ENCODE data around the gene CACNG6. TPM values are rescaled to one million over a fixed set of nuclear protein-coding genes. Genes with fewer than 3 reads are reported as not detected.

Gene CACNG6
- total and polyA plus RNA-seq, 7 experiments from 2014 or later, result 0.42 to 1.9 TPM; not detected in 5

DNA sequence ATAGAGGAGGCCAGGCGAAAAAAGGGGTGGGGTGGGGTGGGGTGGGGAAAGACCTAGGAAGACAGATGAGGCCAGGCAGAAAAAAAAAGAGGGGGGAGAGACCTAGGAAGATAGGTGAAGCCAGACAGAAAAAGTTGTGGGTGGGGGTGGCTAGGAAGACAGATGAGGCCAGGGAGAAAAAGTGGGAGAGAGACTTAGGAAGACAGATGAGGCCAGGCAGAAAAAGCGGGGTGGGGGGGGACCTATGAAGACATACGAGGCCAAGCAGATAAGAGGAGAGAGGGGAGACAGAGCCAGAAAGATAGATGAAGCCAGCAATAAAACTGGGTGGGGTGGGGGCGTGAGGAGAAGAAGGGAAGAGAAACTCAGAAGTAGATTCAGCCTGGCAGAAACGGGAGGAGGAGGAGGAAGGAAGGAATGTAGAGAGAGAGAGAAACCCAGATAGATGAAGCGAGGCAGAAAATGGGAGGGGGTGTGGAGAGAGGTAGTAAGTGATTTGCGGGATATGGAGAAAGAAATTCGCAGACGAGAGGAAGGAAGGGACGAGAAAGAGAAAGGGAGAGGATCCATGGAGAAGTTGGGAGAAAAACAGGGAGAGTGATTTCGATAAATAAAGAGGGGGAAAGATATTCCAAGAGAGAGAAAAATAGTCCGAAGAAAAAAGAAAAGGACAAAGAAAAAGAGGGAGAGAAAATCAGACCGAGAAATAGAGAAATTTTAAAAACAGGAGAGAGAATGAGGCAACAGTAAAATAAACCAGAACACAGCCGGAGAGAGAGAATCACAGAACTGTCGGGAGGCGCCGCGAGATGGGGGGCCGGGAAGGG lies 12.2 kb upstream of the CACNG6 start:
- H3K27ac Mint-ChIP-seq, result peak overlapping the region in 1 of 9 donors; percentile 16
- intact Hi-C loops (cut with micrococcal nuclease), result loop anchor here (5.0 to 10.0 kb wide), 4 partner anchors 72 to 138 kb away; partner anchors contain the start of genes CACNG7 (in 2 of the 2), MYADM (in 1 of the 2), PRPF31 (in 1 of the 2) and TFPT (in 1 of the 2)

GRCh38 chr19:53980539-53981375 lies 10.7 kb upstream of the CACNG6 start:
- Histone ChIP-seq H3K27me3 (ENCODE audit: control insufficient read depth in 2 of 2, insufficient read depth in 2 of 2, low read length in 2 of 2) (peaks cover 6 to 22% of the 10 kb centered on the region in 2 donors), H3K4me3 (ENCODE audit: low read length) (no peak overlapping the region), H3K9me3 (ENCODE audit: control insufficient read depth in 2 of 3, low read length in 3 of 3) (peaks cover 0 to 4% (median 0%) of the 10 kb centered on the region in 3 experiments), H3K27ac (ENCODE audit: low read depth, low read length) (no peak overlapping the region), H3K36me3 (ENCODE audit: control insufficient read depth in 2 of 3, insufficient read depth in 3 of 3, low read length in 3 of 3) (no peaks in the 10 kb centered on the region), H3K4me1 (ENCODE audit: control insufficient read depth in 2 of 2, insufficient read depth in 2 of 2, low read length in 2 of 2) (peaks cover 0 to 5% of the 10 kb centered on the region in 2 donors)
- H3K4me3 Mint-ChIP-seq, result peak overlapping the region; percentile 39 to 82 (median 66)
- no peak for DNase-seq
- CTCF ChIA-PET, result interaction anchor here (0.6 kb wide), 1 partner anchor 33 kb away, joined by 4 read pairs; no protein-coding TSS in a partner anchor
- intact Hi-C loops (cut with micrococcal nuclease), result no loop called here
- peaks cover 14 to 41% (median 30%) of the 10 kb centered on the region in 7 donors for H3K4me1 Mint-ChIP-seq
- POLR2A ChIA-PET, result no interaction called here
- ATAC-seq, result no peak
- peaks cover 48 to 56% (median 50%) of the 10 kb centered on the region in 5 donors for H3K27me3 Mint-ChIP-seq
- H3K9me3 Mint-ChIP-seq, result peaks cover 0 to 25% (median 9%) of the 10 kb centered on the region in 11 donors
- peak overlapping the region in 2 of 9 donors; percentile 52 to 55 for H3K27ac Mint-ChIP-seq
- H3K36me3 Mint-ChIP-seq, result peaks cover 3 to 15% (median 11%) of the 10 kb centered on the region in 5 donors

More for the DNA sequence above, 12.2 kb upstream of the CACNG6 start:
- H3K36me3 Mint-ChIP-seq, result peaks cover 3 to 15% (median 11%) of the 10 kb centered on the region in 5 donors
- ATAC-seq, result no peak
- peaks cover 0 to 25% (median 9%) of the 10 kb centered on the region in 11 donors for H3K9me3 Mint-ChIP-seq
- Histone ChIP-seq H3K4me3 (ENCODE audit: low read length) (no peak overlapping the region), H3K27me3 (ENCODE audit: control insufficient read depth in 2 of 2, insufficient read depth in 2 of 2, low read length in 2 of 2) (peaks cover 6 to 22% of the 10 kb centered on the region in 2 donors), H3K4me1 (ENCODE audit: control insufficient read depth in 2 of 2, insufficient read depth in 2 of 2, low read length in 2 of 2) (peaks cover 0 to 5% of the 10 kb centered on the region in 2 donors), H3K9me3 (ENCODE audit: control insufficient read depth in 2 of 3, low read length in 3 of 3) (peaks cover 0 to 4% (median 0%) of the 10 kb centered on the region in 3 experiments), H3K36me3 (ENCODE audit: control insufficient read depth in 2 of 3, insufficient read depth in 3 of 3, low read length in 3 of 3) (no peaks in the 10 kb centered on the region), H3K27ac (ENCODE audit: low read depth, low read length) (no peak overlapping the region)
- no peak for DNase-seq
- CTCF ChIA-PET, result interaction anchor here (0.6 kb wide), 1 partner anchor 11 kb away, joined by 6 read pairs; no protein-coding TSS in a partner anchor
- H3K27me3 Mint-ChIP-seq, result peaks cover 48 to 62% (median 55%) of the 10 kb centered on the region in 5 donors
- peak overlapping the region in 9 of 10 donors; percentile 15 to 82 (median 74) for H3K4me3 Mint-ChIP-seq
- POLR2A ChIA-PET, result no interaction called here
- peaks cover 14 to 41% (median 30%) of the 10 kb centered on the region in 7 donors for H3K4me1 Mint-ChIP-seq

GRCh38 chr19:53981376-53981951 lies 10.0 kb upstream of the CACNG6 start:
- Histone ChIP-seq H3K4me1 (ENCODE audit: control insufficient read depth in 2 of 2, insufficient read depth in 2 of 2, low read length in 2 of 2) (peaks cover 0 to 5% of the 10 kb centered on the region in 2 donors), H3K27me3 (ENCODE audit: control insufficient read depth in 2 of 2, insufficient read depth in 2 of 2, low read length in 2 of 2) (peaks cover 6 to 22% of the 10 kb centered on the region in 2 donors), H3K27ac (ENCODE audit: low read depth, low read length) (no peak overlapping the region), H3K9me3 (ENCODE audit: control insufficient read depth in 2 of 3, low read length in 3 of 3) (peaks cover 0 to 4% (median 0%) of the 10 kb centered on the region in 3 experiments), H3K4me3 (ENCODE audit: low read length) (no peak overlapping the region), H3K36me3 (ENCODE audit: control insufficient read depth in 2 of 3, insufficient read depth in 3 of 3, low read length in 3 of 3) (no peaks in the 10 kb centered on the region)
- POLR2A ChIA-PET, result no interaction called here
- CTCF ChIA-PET, result no interaction called here
- Mint-ChIP-seq H3K9me3 (peaks cover 0 to 25% (median 9%) of the 10 kb centered on the region in 11 donors), H3K4me3 (peak overlapping the region in 9 of 10 donors; percentile 27 to 81 (median 61)), H3K36me3 (peaks cover 3 to 15% (median 11%) of the 10 kb centered on the region in 5 donors), H3K27me3 (peaks cover 45 to 49% (median 46%) of the 10 kb centered on the region in 5 donors), H3K27ac (no peak overlapping the region), H3K4me1 (peaks cover 14 to 41% (median 30%) of the 10 kb centered on the region in 7 donors)
- DNase-seq (no peak), ATAC-seq (no peak)
- intact Hi-C loops (cut with micrococcal nuclease), result no loop called here

DNA sequence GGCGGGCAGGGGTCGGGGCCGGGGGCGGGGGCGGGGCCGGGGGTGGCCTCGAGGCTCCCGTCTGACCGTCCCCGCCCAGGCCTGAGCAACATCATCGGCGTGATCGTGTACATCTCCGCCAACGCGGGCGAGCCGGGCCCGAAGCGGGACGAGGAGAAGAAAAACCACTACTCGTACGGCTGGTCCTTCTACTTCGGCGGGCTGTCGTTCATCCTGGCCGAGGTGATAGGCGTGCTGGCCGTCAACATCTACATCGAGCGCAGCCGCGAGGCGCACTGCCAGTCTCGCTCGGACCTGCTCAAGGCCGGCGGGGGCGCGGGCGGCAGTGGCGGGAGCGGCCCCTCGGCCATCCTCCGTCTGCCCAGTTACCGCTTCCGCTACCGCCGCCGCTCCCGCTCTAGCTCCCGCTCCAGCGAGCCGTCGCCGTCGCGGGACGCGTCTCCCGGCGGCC lies 9.4 kb upstream of the CACNG6 start:
- Histone ChIP-seq H3K36me3 (ENCODE audit: control insufficient read depth in 2 of 3, insufficient read depth in 3 of 3, low read length in 3 of 3) (no peaks in the 10 kb centered on the region), H3K4me3 (ENCODE audit: low read length) (no peak overlapping the region), H3K27ac (ENCODE audit: low read depth, low read length) (no peak overlapping the region), H3K27me3 (ENCODE audit: control insufficient read depth in 2 of 2, insufficient read depth in 2 of 2, low read length in 2 of 2) (peaks cover 6 to 22% of the 10 kb centered on the region in 2 donors), H3K9me3 (ENCODE audit: control insufficient read depth in 2 of 3, low read length in 3 of 3) (peaks cover 0 to 4% (median 0%) of the 10 kb centered on the region in 3 experiments), H3K4me1 (ENCODE audit: control insufficient read depth in 2 of 2, insufficient read depth in 2 of 2, low read length in 2 of 2) (peaks cover 0 to 5% of the 10 kb centered on the region in 2 donors)
- Mint-ChIP-seq H3K4me3 (peak overlapping the region in 2 of 10 donors; percentile 29 to 81), H3K4me1 (peaks cover 14 to 41% (median 30%) of the 10 kb centered on the region in 7 donors), H3K9me3 (peaks cover 0 to 25% (median 8%) of the 10 kb centered on the region in 11 donors), H3K36me3 (peaks cover 3 to 15% (median 11%) of the 10 kb centered on the region in 5 donors), H3K27ac (no peak overlapping the region), H3K27me3 (peaks cover 40 to 45% (median 41%) of the 10 kb centered on the region in 5 donors)
- CTCF ChIA-PET, result no interaction called here
- DNase-seq (no peak), ATAC-seq (no peak)
- POLR2A ChIA-PET, result no interaction called here
- intact Hi-C loops (cut with micrococcal nuclease), result no loop called here

DNA sequence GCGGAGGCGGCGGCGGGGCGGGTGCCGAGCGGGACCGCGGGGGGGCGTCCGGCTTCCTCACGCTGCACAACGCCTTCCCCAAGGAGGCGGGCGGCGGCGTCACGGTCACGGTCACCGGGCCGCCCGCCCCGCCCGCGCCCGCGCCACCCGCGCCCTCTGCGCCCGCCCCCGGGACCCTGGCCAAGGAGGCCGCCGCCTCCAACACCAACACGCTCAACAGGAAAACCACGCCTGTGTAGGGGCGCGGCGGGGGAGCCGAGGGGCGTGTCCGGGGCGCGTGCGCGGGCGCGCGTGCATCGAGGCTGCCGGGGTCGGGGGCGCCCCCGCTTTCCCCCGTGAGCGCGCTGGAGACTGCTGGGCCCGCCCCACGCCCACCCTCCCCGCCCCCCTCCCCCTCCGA lies 8.8 kb upstream of the CACNG6 start:
- intact Hi-C loops (cut with micrococcal nuclease), result no loop called here
- Histone ChIP-seq H3K27ac (ENCODE audit: low read depth, low read length) (no peak overlapping the region), H3K4me1 (ENCODE audit: control insufficient read depth in 2 of 2, insufficient read depth in 2 of 2, low read length in 2 of 2) (peaks cover 0 to 5% of the 10 kb centered on the region in 2 donors), H3K27me3 (ENCODE audit: control insufficient read depth in 2 of 2, insufficient read depth in 2 of 2, low read length in 2 of 2) (peaks cover 6 to 22% of the 10 kb centered on the region in 2 donors), H3K36me3 (ENCODE audit: control insufficient read depth in 2 of 3, insufficient read depth in 3 of 3, low read length in 3 of 3) (no peaks in the 10 kb centered on the region), H3K9me3 (ENCODE audit: control insufficient read depth in 2 of 3, low read length in 3 of 3) (peaks cover 0 to 4% (median 0%) of the 10 kb centered on the region in 3 experiments), H3K4me3 (ENCODE audit: low read length) (no peak overlapping the region)
- peak overlapping the region in 1 of 10 donors; percentile 81 for H3K4me3 Mint-ChIP-seq
- H3K36me3 Mint-ChIP-seq, result peaks cover 3 to 15% (median 11%) of the 10 kb centered on the region in 5 donors
- no peak for DNase-seq
- CTCF ChIA-PET, result no interaction called here
- peaks cover 34 to 41% (median 37%) of the 10 kb centered on the region in 5 donors for H3K27me3 Mint-ChIP-seq
- POLR2A ChIA-PET, result no interaction called here
- no peak overlapping the region for H3K27ac Mint-ChIP-seq
- peak; percentile 50 for ATAC-seq
- peaks cover 0 to 23% (median 8%) of the 10 kb centered on the region in 11 donors for H3K9me3 Mint-ChIP-seq
- H3K4me1 Mint-ChIP-seq, result peaks cover 11 to 36% (median 27%) of the 10 kb centered on the region in 7 donors
